ENCODE results near the gene CBARP. TPM values are rescaled to one million over a fixed set of nuclear protein-coding genes. Genes with fewer than 3 reads are reported as not detected.

CBARP gene
- total and polyA plus RNA-seq, 2 of the 13 experiments (the other 11 are each of a cell fraction or from before 2014, with no cell fraction given), result 1.2 to 1.4 TPM

DNA sequence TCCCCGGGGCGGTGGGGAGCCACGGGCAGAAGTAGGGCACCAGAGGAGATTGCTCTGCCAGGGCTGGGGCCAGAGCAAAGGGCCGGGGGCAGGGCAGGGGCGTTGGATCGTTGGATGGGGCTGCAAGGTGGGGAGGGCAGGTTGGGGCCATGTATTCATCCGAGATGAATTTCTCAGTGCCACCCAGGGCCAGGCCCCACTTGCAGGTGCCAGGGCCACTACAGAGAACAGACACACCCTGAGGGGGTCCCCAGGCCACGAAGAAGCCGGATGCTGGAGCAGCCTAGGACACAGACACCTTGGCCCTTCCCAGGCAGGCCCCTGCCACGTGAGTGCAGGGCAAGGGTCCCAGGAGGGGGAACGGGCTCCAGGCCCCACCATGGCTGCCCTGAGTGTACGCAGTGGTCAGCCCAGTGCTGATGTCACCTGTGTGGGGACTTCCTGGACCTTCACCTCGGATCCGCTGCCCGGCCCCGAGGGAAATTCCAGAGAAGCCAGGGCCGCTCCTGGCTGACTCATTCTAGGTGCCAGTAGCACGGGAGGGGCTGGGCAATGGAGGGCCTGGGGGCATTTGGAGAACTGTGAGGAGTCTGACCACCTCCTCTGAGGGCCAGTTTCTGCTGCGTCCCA lies 54.1 kb downstream of the CBARP start (continued):
- TF ChIP-seq, protein P1, sequence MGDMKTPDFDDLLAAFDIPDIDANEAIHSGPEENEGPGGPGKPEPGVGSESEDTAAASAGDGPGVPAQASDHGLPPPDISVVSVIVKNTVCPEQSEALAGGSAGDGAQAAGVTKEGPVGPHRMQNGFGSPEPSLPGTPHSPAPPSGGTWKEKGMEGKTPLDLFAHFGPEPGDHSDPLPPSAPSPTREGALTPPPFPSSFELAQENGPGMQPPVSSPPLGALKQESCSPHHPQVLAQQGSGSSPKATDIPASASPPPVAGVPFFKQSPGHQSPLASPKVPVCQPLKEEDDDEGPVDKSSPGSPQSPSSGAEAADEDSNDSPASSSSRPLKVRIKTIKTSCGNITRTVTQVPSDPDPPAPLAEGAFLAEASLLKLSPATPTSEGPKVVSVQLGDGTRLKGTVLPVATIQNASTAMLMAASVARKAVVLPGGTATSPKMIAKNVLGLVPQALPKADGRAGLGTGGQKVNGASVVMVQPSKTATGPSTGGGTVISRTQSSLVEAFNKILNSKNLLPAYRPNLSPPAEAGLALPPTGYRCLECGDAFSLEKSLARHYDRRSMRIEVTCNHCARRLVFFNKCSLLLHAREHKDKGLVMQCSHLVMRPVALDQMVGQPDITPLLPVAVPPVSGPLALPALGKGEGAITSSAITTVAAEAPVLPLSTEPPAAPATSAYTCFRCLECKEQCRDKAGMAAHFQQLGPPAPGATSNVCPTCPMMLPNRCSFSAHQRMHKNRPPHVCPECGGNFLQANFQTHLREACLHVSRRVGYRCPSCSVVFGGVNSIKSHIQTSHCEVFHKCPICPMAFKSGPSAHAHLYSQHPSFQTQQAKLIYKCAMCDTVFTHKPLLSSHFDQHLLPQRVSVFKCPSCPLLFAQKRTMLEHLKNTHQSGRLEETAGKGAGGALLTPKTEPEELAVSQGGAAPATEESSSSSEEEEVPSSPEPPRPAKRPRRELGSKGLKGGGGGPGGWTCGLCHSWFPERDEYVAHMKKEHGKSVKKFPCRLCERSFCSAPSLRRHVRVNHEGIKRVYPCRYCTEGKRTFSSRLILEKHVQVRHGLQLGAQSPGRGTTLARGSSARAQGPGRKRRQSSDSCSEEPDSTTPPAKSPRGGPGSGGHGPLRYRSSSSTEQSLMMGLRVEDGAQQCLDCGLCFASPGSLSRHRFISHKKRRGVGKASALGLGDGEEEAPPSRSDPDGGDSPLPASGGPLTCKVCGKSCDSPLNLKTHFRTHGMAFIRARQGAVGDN (CRISPR knock-in tag; IDR thresholded peaks at IDR 0.05), result peak; percentile 97
- TF ChIP-seq GABPA (IDR thresholded peaks at IDR 0.05; ENCODE audit: low read depth, low read length) (no peak), GABPA (CRISPR knock-in tag; IDR thresholded peaks at IDR 0.05; ENCODE audit: low read depth) (peak; percentile 28; the same call in 1 of the 2 replicates), NBN (conservative IDR thresholded peaks at IDR 0.05) (no peak), HNF4A (CRISPR knock-in tag; IDR thresholded peaks at IDR 0.05) (peak; percentile 69), ZHX1 (CRISPR knock-in tag; IDR thresholded peaks at IDR 0.05; ENCODE audit: low read depth) (peak; percentile 45; the same call in 1 of the 2 replicates), ZNF276 (CRISPR knock-in tag; IDR thresholded peaks at IDR 0.05; ENCODE audit: low read depth) (no peak), TOPORS (CRISPR knock-in tag; IDR thresholded peaks at IDR 0.05) (no peak), ZMYM3 (CRISPR knock-in tag; IDR thresholded peaks at IDR 0.05) (peak; percentile 63; the same call in 1 of the 2 replicates), CREB1 (IDR thresholded peaks at IDR 0.05) (peak; percentile 38; the same call in 1 of the 2 replicates), CREB1 (CRISPR knock-in tag; IDR thresholded peaks at IDR 0.05) (no peak), ZNF746 (CRISPR knock-in tag; IDR thresholded peaks at IDR 0.05) (no peak), NR0B2 (CRISPR knock-in tag; IDR thresholded peaks at IDR 0.05) (0 out of 2 replicates have a peak, but pooled peaks have one; percentile 27), ZNF546 (CRISPR knock-in tag; conservative IDR thresholded peaks at IDR 0.05) (0 out of 2 replicates have a peak, but pooled peaks have one; percentile 44), PCBP1 (IDR thresholded peaks at IDR 0.05; ENCODE audit: borderline replicate concordance, low read depth, low read length) (no peak)
- TF ChIP-seq, protein P2, sequence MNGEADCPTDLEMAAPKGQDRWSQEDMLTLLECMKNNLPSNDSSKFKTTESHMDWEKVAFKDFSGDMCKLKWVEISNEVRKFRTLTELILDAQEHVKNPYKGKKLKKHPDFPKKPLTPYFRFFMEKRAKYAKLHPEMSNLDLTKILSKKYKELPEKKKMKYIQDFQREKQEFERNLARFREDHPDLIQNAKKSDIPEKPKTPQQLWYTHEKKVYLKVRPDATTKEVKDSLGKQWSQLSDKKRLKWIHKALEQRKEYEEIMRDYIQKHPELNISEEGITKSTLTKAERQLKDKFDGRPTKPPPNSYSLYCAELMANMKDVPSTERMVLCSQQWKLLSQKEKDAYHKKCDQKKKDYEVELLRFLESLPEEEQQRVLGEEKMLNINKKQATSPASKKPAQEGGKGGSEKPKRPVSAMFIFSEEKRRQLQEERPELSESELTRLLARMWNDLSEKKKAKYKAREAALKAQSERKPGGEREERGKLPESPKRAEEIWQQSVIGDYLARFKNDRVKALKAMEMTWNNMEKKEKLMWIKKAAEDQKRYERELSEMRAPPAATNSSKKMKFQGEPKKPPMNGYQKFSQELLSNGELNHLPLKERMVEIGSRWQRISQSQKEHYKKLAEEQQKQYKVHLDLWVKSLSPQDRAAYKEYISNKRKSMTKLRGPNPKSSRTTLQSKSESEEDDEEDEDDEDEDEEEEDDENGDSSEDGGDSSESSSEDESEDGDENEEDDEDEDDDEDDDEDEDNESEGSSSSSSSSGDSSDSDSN (CRISPR knock-in tag; IDR thresholded peaks at IDR 0.05), result peak; percentile 65
